GM23338 (cell line): ENCODE data around the gene MFSD6. TPM values are rescaled to one million over a fixed set of nuclear protein-coding genes. Genes with fewer than 3 reads are reported as not detected.
A peak's percentile ranks its signal among the peaks of the same experiment; 100 is the strongest.

ENCODE experiments used
- ATAC-seq: fragments of 200-7000 bp; cut with Tn5 transposase; 3 replicates; pipeline ENCODE4 v1.9.1; 2020
- DNase-seq: peaks from one replicate; pipeline ENCODE4 v3.0.0-alpha.2; 2015; ENCODE audit warnings: low spot score
- H2AFZ ChIP-seq: fragments of 200-600 bp; sonication (generic); 2 replicates; pipeline ENCODE4 v1.8.0; 2016; ENCODE audit warnings: antibody characterized with exemption, mild to moderate bottlenecking, moderate library complexity
- H3F3A ChIP-seq: fragments of 200-600 bp; sonication (generic); replicated peaks from 2 replicates; pipeline ENCODE4 v1.8.0; 2017; ENCODE audit warnings: antibody characterized with exemption, mixed run types, low read depth
- H3K27ac ChIP-seq: fragments of 200-600 bp; sonication (generic); 2 replicates; pipeline ENCODE4 v1.6.1; 2016; ENCODE audit warnings: low read depth
- H3K27me3 ChIP-seq: fragments of 200-600 bp; sonication (generic); 2 replicates; pipeline ENCODE4 v1.8.0; 2016; ENCODE audit warnings: mild to moderate bottlenecking, mixed run types, moderate library complexity; ENCODE audit not compliant: insufficient read depth
- H3K36me3 ChIP-seq: fragments of 200-600 bp; sonication (generic); 2 replicates; pipeline ENCODE4 v1.8.0; 2016; ENCODE audit warnings: mild to moderate bottlenecking; ENCODE audit not compliant: insufficient read depth
- H3K4me1 ChIP-seq: fragments of 200-600 bp; sonication (generic); 2 replicates; pipeline ENCODE4 v1.8.0; 2016; ENCODE audit warnings: mild to moderate bottlenecking, moderate library complexity; ENCODE audit not compliant: insufficient read depth
- H3K4me2 ChIP-seq: fragments of 200-600 bp; sonication (generic); 2 replicates; pipeline ENCODE4 v1.7.1; 2017; ENCODE audit warnings: mixed run types
- H3K4me3 ChIP-seq: fragments of 200-600 bp; sonication (generic); 2 replicates; pipeline ENCODE4 v1.6.1; 2016; ENCODE audit warnings: mixed run types
- H3K79me2 ChIP-seq: fragments of 200-600 bp; sonication (generic); replicated peaks from 2 replicates; pipeline ENCODE4 v1.8.0; 2017; ENCODE audit warnings: mild to moderate bottlenecking; ENCODE audit not compliant: insufficient read depth
- H3K9me2 ChIP-seq: fragments of 200-600 bp; sonication (generic); 2 replicates; pipeline ENCODE4 v1.8.0; 2017; ENCODE audit not compliant: insufficient read depth
- H4K20me1 ChIP-seq: fragments of 200-600 bp; sonication (generic); replicated peaks from 2 replicates; pipeline ENCODE4 v1.8.0; 2017; ENCODE audit warnings: mild to moderate bottlenecking; ENCODE audit not compliant: insufficient read depth
- H3K27ac Mint-ChIP-seq: 2 replicates; pipeline ENCODE4 v1.8.0; 2020; ENCODE audit warnings: inconsistent platforms, mild to moderate bottlenecking, moderate library complexity, mixed read lengths
- H3K27me3 Mint-ChIP-seq: 3 replicates; pipeline ENCODE4 v1.8.0; 2022; ENCODE audit warnings: low read depth, mild to moderate bottlenecking, moderate library complexity, mixed read lengths, inconsistent platforms; ENCODE audit not compliant: insufficient read depth, poor library complexity
- H3K36me3 Mint-ChIP-seq: 3 replicates; pipeline ENCODE4 v1.8.0; 2021; ENCODE audit warnings: low read depth, mild to moderate bottlenecking, inconsistent platforms, moderate library complexity, mixed read lengths
- H3K4me1 Mint-ChIP-seq: 3 replicates; pipeline ENCODE4 v1.8.0; 2020; ENCODE audit warnings: mild to moderate bottlenecking, inconsistent platforms, mixed read lengths
- H3K4me3 Mint-ChIP-seq: 3 replicates; pipeline ENCODE4 v1.8.0; 2021; ENCODE audit warnings: moderate library complexity, mild to moderate bottlenecking, inconsistent platforms, mixed read lengths
- H3K9me3 Mint-ChIP-seq: 3 replicates; pipeline ENCODE4 v1.8.0; 2020; ENCODE audit warnings: moderate library complexity, mild to moderate bottlenecking, inconsistent platforms, mixed read lengths
- CTCF ChIP-seq, 2 experiments: fragments of 200-600 bp in 1 of 2; sonication (generic) in 1 of 2; conservative IDR thresholded peaks; 2 replicates each; pipeline versions ENCODE4 v1.5.1 to v1.6.1; 2016 to 2017; ENCODE audit warnings: antibody characterized with exemption in 2 of 2, low read depth in 2 of 2, mild to moderate bottlenecking in 2 of 2, moderate library complexity in 1 of 2
- ETS1 ChIP-seq: IDR thresholded peaks from 2 replicates; pipeline ENCODE4 v1.6.1; 2016; ENCODE audit warnings: antibody characterized with exemption
- EZH2phosphoT487 ChIP-seq: fragments of 200-600 bp; sonication (generic); IDR thresholded peaks from one replicate; pipeline ENCODE4 v1.8.1; 2018; ENCODE audit warnings: antibody characterized with exemption; ENCODE audit not compliant: unreplicated experiment
- JUNB ChIP-seq: IDR thresholded peaks from one replicate; pipeline ENCODE4 v1.6.1; 2016; ENCODE audit warnings: antibody characterized with exemption; ENCODE audit not compliant: unreplicated experiment
- NANOG ChIP-seq: IDR thresholded peaks from 2 replicates; pipeline ENCODE4 v1.6.1; 2016; ENCODE audit warnings: antibody characterized with exemption, borderline replicate concordance
- POLR2AphosphoS5 ChIP-seq: IDR thresholded peaks from 2 replicates; pipeline ENCODE4 v1.6.1; 2016; ENCODE audit warnings: antibody characterized with exemption, low read depth
- REST ChIP-seq: IDR thresholded peaks from one replicate; pipeline ENCODE4 v1.6.1; 2018; ENCODE audit warnings: antibody characterized with exemption; ENCODE audit not compliant: unreplicated experiment
- ZNF114 ChIP-seq: fragments of 250-450 bp; sonication (Bioruptor Pico); IDR thresholded peaks from 2 replicates; pipeline ENCODE4 v1.5.0; 2020; ENCODE audit warnings: mild to moderate bottlenecking, moderate library complexity
- polyA plus RNA-seq: library from polyadenylated mRNA; unstranded; fragments of >200 nt; fragmentation: Nextera tagmentation; extraction: Ambion mirVana; gene quantifications from 2 replicates; pipeline ENCODE4 v1.2.1, GENCODE V29; 2016
- total RNA-seq: library from RNA; depleted of rRNA; stranded (reverse); fragments of >200 nt; shearing (Covaris generic); gene quantifications from 2 replicates; pipeline ENCODE4 v1.2.3, GENCODE V29; 2014
- TF ChIP-seq, protein P1 (sequence below): fragments of 250-450 bp; sonication (Bioruptor Pico); IDR thresholded peaks from 2 replicates; pipeline ENCODE4 v1.5.0; 2020; ENCODE audit warnings: mild to moderate bottlenecking, moderate library complexity

The MFSD6 gene
- total and polyA plus RNA-seq, 2 experiments from 2014 or later: 2.3 to 9.6 TPM

GRCh38 chr2:190410166-190410565 is 2.0 kb downstream of the MFSD6 start:
- Mint-ChIP-seq H3K4me3 (no peak overlapping the region), H3K4me1 (peaks cover 32% of the 10 kb centered on the region), H3K27me3 (peaks cover 7% of the 10 kb centered on the region), H3K36me3 (no peaks in the 10 kb centered on the region), H3K27ac (no peak overlapping the region), H3K9me3 (no peaks in the 10 kb centered on the region)
- DNase-seq (no peak), ATAC-seq (no peak)
- Histone ChIP-seq H3F3A (no peaks in the 10 kb centered on the region), H3K4me3 (no peak overlapping the region), H3K4me1 (peaks cover 40% of the 10 kb centered on the region), H3K36me3 (no peaks in the 10 kb centered on the region), H3K4me2 (no peak overlapping the region), H4K20me1 (no peaks in the 10 kb centered on the region), H3K27me3 (peaks cover 48% of the 10 kb centered on the region), H3K79me2 (no peaks in the 10 kb centered on the region), H3K9me2 (no peaks in the 10 kb centered on the region), H3K27ac (no peak overlapping the region), H2AFZ (no peak overlapping the region)
- TF ChIP-seq JUNB (no peak), POLR2AphosphoS5 (no peak)

DNA sequence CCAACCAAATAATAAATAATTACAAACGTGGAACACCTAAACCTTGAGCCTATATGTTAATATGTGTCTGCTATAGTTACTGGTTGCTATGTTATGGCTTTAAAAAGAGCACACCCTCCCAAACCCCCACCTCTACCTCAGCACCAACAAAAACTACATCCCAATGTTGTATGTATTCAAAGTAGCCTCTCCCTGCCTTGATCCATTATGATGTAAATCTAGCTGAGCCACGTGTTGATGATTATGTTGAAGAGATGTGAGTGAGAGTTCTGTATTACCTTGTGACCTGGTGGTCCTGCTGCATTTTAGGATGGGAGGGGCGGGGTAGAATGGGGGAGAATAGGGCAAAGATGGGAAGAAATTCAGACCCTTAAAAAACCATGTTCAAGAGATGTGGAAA is 4.8 kb downstream of the MFSD6 start:
- peaks cover 7% of the 10 kb centered on the region for H3K27me3 Mint-ChIP-seq
- H3K9me3 Mint-ChIP-seq: no peaks in the 10 kb centered on the region
- H3K27ac Mint-ChIP-seq: no peak overlapping the region
- Histone ChIP-seq H3K4me1 (peaks cover 30% of the 10 kb centered on the region), H3F3A (no peaks in the 10 kb centered on the region), H3K27ac (no peak overlapping the region), H3K36me3 (no peaks in the 10 kb centered on the region), H3K9me2 (no peaks in the 10 kb centered on the region), H3K27me3 (peaks cover 22% of the 10 kb centered on the region), H3K79me2 (no peaks in the 10 kb centered on the region), H2AFZ (peak overlapping the region; percentile 41; the same call in 1 of the 2 replicates), H3K4me2 (peak overlapping the region; percentile 19), H3K4me3 (no peak overlapping the region), H4K20me1 (no peaks in the 10 kb centered on the region)
- peak; percentile 19 for ATAC-seq
- H3K36me3 Mint-ChIP-seq: no peaks in the 10 kb centered on the region
- TF ChIP-seq CTCF (conservative IDR thresholded peaks at IDR 0.05; ENCODE audit: low read depth in 2 of 2) (no peak), JUNB (no peak), ETS1 (no peak), ZNF114 (CRISPR knock-in tag) (no peak), REST (no peak), NANOG (no peak), EZH2phosphoT487 (no peak)
- TF ChIP-seq, protein P1, sequence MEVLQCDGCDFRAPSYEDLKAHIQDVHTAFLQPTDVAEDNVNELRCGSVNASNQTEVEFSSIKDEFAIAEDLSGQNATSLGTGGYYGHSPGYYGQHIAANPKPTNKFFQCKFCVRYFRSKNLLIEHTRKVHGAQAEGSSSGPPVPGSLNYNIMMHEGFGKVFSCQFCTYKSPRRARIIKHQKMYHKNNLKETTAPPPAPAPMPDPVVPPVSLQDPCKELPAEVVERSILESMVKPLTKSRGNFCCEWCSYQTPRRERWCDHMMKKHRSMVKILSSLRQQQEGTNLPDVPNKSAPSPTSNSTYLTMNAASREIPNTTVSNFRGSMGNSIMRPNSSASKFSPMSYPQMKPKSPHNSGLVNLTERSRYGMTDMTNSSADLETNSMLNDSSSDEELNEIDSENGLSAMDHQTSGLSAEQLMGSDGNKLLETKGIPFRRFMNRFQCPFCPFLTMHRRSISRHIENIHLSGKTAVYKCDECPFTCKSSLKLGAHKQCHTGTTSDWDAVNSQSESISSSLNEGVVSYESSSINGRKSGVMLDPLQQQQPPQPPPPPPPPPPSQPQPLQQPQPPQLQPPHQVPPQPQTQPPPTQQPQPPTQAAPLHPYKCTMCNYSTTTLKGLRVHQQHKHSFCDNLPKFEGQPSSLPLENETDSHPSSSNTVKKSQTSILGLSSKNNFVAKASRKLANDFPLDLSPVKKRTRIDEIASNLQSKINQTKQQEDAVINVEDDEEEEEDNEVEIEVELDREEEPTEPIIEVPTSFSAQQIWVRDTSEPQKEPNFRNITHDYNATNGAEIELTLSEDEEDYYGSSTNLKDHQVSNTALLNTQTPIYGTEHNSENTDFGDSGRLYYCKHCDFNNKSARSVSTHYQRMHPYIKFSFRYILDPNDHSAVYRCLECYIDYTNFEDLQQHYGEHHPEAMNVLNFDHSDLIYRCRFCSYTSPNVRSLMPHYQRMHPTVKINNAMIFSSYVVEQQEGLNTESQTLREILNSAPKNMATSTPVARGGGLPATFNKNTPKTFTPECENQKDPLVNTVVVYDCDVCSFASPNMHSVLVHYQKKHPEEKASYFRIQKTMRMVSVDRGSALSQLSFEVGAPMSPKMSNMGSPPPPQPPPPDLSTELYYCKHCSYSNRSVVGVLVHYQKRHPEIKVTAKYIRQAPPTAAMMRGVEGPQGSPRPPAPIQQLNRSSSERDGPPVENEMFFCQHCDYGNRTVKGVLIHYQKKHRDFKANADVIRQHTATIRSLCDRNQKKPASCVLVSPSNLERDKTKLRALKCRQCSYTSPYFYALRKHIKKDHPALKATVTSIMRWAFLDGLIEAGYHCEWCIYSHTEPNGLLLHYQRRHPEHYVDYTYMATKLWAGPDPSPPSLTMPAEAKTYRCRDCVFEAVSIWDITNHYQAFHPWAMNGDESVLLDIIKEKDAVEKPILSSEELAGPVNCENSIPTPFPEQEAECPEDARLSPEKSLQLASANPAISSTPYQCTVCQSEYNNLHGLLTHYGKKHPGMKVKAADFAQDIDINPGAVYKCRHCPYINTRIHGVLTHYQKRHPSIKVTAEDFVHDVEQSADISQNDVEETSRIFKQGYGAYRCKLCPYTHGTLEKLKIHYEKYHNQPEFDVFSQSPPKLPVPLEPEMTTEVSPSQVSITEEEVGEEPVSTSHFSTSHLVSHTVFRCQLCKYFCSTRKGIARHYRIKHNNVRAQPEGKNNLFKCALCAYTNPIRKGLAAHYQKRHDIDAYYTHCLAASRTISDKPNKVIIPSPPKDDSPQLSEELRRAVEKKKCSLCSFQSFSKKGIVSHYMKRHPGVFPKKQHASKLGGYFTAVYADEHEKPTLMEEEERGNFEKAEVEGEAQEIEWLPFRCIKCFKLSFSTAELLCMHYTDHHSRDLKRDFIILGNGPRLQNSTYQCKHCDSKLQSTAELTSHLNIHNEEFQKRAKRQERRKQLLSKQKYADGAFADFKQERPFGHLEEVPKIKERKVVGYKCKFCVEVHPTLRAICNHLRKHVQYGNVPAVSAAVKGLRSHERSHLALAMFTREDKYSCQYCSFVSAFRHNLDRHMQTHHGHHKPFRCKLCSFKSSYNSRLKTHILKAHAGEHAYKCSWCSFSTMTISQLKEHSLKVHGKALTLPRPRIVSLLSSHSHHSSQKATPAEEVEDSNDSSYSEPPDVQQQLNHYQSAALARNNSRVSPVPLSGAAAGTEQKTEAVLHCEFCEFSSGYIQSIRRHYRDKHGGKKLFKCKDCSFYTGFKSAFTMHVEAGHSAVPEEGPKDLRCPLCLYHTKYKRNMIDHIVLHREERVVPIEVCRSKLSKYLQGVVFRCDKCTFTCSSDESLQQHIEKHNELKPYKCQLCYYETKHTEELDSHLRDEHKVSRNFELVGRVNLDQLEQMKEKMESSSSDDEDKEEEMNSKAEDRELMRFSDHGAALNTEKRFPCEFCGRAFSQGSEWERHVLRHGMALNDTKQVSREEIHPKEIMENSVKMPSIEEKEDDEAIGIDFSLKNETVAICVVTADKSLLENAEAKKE (CRISPR knock-in tag): no peak
- H3K4me3 Mint-ChIP-seq: peak overlapping the region; percentile 6; the same call in 1 of the 3 replicates
- H3K4me1 Mint-ChIP-seq: peaks cover 27% of the 10 kb centered on the region
- peak; percentile 71 for DNase-seq
